NB4 (cell line): ENCODE results near the gene THADA.

Source experiments
- CTCF ChIP-seq: IDR thresholded peaks from one replicate; pipeline ENCODE4 v1.5.1; 2012; ENCODE audit warnings: low read depth, low read length
- MYC ChIP-seq: IDR thresholded peaks from 2 replicates; pipeline ENCODE4 v1.6.1; 2011; ENCODE audit warnings: low read depth, low read length

GRCh38 chr2:43568228-43568627 is 27.6 kb downstream of the THADA start:
- TF ChIP-seq CTCF (no peak), MYC (no peak)
